ENCODE results near the gene AGAP1.
"Not testable (repeated sequence)": the region's sequence is repeated elsewhere in the genome, so short reads cannot be mapped to it uniquely, and the experiment has no call there.

Gene AGAP1

GRCh38 chr2:236073867-236074655 lies 580.2 kb downstream of the AGAP1 start:
- no peak for DNase-seq (ENCODE audit: low read depth)

GRCh38 chr2:236075802-236076201 lies 582.0 kb downstream of the AGAP1 start:
- DNase-seq (ENCODE audit: low read depth): no peak

GRCh38 chr2:236078297-236079255 lies 584.7 kb downstream of the AGAP1 start:
- DNase-seq (ENCODE audit: low read depth): no peak

- DNase-seq (ENCODE audit: low read depth): no peak
These were observed 586.6 kb downstream of the AGAP1 start for GRCh38 chr2:236080412-236080811.

- DNase-seq (ENCODE audit: low read depth): no peak
These were observed 587.3 kb downstream of the AGAP1 start for GRCh38 chr2:236081171-236081570.

- no peak for DNase-seq (ENCODE audit: low read depth)
These were observed 588.2 kb downstream of the AGAP1 start for GRCh38 chr2:236082061-236082460.

- DNase-seq (ENCODE audit: low read depth): no peak
These were observed 590.1 kb downstream of the AGAP1 start for GRCh38 chr2:236083934-236084333.

- DNase-seq (ENCODE audit: low read depth): no peak
These were observed 591.4 kb downstream of the AGAP1 start for GRCh38 chr2:236085211-236085610.

- DNase-seq (ENCODE audit: low read depth): no peak
These were observed 591.8 kb downstream of the AGAP1 start for GRCh38 chr2:236085647-236086046.

GRCh38 chr2:236086403-236086970 lies 592.6 kb downstream of the AGAP1 start:
- DNase-seq (ENCODE audit: low read depth): no peak

- no peak for DNase-seq (ENCODE audit: low read depth)
These were observed 593.2 kb downstream of the AGAP1 start for GRCh38 chr2:236086971-236087465.

- no peak for DNase-seq (ENCODE audit: low read depth)
These were observed 594.7 kb downstream of the AGAP1 start for GRCh38 chr2:236088368-236089057.

GRCh38 chr2:236089271-236090026 lies 595.6 kb downstream of the AGAP1 start:
- DNase-seq (ENCODE audit: low read depth): no peak

- DNase-seq (ENCODE audit: low read depth): no peak
These were observed 596.2 kb downstream of the AGAP1 start for GRCh38 chr2:236090027-236090382.

- not testable (repeated sequence) for DNase-seq (ENCODE audit: low read depth)
These were observed 597.0 kb downstream of the AGAP1 start for GRCh38 chr2:236090826-236091225.

- DNase-seq (ENCODE audit: low read depth): no peak
These were observed 598.9 kb downstream of the AGAP1 start for GRCh38 chr2:236092714-236093113.

GRCh38 chr2:236093134-236093533 lies 599.3 kb downstream of the AGAP1 start:
- DNase-seq (ENCODE audit: low read depth): no peak

GRCh38 chr2:236095504-236095903 lies 601.7 kb downstream of the AGAP1 start:
- no peak for DNase-seq (ENCODE audit: low read depth)

- no peak for DNase-seq (ENCODE audit: low read depth)
These were observed 607.6 kb downstream of the AGAP1 start for GRCh38 chr2:236101311-236101950.

- no peak for DNase-seq (ENCODE audit: low read depth)
These were observed 609.1 kb downstream of the AGAP1 start for GRCh38 chr2:236102971-236103370.

GRCh38 chr2:236103981-236104380 lies 610.1 kb downstream of the AGAP1 start:
- DNase-seq (ENCODE audit: low read depth): no peak

Measured in activated T-cell treated with anti-CD3 and anti-CD28 coated beads for 1 hour (primary cell).